COLO668 (cell line): ENCODE measurements around the gene ZNF512B.

Source experiments
- DNase-seq: peaks from one replicate; lab custom pipeline; 2025; ENCODE audit not compliant: unreplicated experiment; lab: John Stamatoyannopoulos, UW

The ZNF512B gene

DNA sequence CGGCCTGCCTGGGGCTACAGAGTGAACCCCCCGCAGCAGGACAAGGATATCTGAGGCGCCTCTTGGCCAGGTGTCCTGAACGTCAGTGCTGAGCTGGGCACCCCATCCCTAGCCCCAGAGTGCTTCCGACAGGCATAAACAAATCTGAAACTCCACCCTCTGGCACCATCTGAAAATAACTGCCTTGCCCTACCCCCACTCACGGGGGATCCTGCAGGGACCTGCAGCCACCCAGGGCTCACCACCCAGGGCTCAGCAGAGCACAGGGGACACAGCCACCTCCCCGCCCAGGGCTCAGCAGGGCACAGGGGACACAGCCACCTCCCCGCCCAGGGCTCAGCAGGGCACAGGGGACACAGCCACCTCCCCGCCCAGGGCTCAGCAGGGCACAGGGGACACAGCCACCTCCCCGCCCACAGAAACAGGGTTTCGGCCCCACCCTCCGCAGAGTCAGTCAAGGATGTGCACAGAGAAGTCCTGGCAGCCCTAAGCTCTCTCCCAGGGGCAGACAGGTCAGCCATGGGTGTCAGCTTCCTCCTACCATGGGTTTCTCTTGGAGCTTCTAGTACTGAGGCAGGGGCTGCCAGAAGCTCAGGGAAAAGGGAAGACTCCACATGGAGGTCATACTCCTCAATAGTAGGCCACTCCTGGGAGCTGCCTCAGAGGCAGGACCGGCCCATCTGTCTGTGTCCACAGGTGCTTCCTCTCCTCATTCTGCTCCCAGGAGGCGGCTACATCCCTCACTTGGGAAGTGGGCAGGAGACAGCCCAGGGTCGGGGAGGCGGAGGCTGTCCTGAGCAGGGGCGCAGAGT lies 18.1 kb downstream of the ZNF512B start:
- DNase-seq, result no peak

- DNase-seq, result no peak
Measured at GRCh38 chr20:63950701-63951397, 18.9 kb downstream of the ZNF512B start.

DNA sequence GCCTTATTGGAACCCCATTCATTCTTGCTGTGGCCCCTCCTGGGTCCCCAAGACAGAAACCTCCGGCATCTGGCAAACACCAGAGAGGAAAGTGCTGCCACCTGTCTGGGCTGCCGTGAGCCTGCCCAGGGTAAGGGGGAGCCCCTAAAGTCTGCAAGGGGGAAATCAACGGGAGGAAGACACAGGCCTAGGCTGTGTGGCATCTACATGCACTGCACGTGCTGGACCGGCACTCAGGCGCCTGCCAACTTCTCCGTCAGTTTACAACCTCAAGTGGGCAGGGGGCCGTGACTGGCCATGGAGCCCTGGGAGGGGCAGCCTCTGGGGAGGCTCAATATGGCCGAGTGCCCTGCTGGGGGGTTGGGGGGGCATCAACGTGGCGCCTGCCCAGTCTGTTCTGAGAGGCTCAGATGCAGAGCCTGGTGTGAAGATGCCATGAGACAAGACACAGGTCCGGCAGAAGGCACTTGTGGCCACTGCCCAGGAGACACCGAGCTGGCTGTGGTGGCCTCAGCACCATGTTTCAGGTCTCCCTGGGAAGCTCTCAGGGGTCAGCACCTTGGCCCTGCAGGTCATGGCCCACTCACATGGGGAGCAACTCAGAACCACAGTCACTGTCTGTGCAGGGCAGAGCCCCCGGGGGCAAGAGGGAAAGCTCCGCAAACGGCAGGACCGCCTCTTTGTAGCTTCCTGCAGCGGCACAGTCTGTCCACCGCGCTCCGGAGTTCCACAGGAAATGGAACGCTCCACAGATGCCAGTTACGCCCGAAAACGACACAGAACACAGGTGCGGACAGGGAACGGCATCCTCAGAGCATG lies 21.9 kb downstream of the ZNF512B start:
- DNase-seq, result no peak

GRCh38 chr20:63946986-63947637 lies 22.6 kb downstream of the ZNF512B start:
- DNase-seq, result no peak

DNA sequence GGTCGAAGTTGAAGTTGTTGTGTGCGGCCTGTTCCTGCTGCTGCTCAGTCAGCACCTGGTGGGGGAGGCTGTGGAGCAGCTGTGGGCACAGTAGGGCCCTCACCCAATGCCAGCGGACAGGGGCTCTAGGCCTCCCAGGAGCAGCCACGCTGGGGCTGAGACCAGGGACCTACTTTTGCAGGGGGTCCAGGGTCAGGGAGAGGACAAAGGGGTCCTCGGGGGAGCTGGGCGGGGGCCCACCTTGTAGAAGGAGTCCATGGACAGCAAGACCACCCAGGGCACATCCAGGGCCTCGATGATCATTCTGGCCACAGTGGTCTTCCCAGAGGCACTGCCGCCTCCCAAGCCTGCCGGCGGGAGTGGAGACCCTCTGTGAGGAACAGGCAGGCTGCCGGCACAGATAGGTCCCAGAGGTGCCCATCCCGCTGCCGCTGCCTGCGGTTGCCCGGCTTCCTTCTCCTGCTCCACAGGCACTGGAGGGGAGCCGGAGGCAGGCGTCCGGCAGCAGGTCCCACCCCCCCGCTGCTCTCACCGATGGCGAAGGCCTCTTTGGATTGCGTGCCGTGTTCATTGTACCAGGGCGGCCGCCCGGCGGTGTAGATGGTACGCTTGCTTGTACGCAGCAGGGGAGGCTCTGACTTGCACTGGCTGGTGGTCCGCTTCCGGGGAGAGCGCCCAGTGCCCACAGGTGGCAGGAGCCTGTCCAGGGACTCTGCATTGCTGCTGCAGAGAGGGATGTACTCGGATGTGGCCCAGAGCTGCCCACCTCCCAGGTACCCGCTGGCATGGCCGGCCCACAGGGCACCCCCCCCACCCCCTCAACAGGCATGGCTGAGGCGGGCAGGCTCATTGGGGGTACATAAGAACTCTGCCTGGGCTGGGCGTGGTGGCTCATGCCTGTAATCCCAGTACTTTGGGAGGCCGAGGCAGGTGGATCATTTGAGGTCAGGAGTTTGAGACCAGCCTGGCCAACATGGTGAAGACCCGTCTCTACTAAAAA lies 23.5 kb downstream of the ZNF512B start:
- DNase-seq, result no peak

DNA sequence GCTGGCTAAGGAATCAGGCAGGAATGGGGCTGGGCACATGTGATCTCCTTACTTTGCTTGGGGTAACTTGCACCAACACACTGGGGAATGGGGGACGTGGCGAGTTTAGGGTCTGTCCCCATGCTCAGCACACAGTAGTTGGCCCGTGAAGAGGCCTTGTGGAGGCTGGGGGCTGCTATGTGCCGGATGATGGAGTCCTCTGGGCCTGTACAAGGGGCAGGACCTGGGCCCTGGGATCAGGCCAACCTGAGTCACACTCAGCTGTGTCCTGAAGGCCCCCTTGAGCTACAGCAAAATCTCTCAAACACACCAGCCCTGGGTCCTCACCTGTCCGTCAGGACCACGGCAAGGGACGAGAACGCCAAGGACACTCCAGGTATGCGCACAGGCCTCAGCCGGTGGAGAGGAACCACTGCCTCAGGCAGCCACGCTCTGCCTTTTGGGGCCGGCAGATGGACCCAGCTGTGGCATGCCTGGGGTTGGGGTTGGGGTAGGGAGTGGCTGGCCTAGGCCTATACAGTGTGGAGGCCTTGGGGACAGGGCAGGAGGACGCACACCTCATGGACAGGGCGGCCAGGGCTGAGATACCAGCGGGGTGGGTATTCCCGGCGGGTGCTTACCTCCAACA lies 24.6 kb downstream of the ZNF512B start:
- no peak for DNase-seq

- no peak for DNase-seq
Measured at GRCh38 chr20:63944078-63944941, 25.4 kb downstream of the ZNF512B start.

DNA sequence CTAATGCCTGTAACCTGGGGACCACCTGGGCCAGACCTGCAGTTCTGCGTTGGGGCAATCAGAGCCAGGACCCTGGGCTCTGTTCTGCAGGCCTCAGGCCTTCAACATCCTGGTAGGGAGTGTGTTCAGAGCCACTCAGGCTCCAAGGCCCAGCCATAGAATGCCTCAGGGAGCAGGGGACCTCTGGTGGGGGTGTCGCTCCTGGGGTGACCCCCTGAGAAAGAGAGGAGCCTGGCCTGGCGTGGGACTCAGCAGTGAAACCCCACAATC lies 26.0 kb downstream of the ZNF512B start:
- DNase-seq, result no peak

GRCh38 chr20:63942969-63943807 lies 26.5 kb downstream of the ZNF512B start:
- DNase-seq, result no peak

GRCh38 chr20:63942250-63942951 lies 27.3 kb downstream of the ZNF512B start:
- DNase-seq, result peak; percentile 54

DNA sequence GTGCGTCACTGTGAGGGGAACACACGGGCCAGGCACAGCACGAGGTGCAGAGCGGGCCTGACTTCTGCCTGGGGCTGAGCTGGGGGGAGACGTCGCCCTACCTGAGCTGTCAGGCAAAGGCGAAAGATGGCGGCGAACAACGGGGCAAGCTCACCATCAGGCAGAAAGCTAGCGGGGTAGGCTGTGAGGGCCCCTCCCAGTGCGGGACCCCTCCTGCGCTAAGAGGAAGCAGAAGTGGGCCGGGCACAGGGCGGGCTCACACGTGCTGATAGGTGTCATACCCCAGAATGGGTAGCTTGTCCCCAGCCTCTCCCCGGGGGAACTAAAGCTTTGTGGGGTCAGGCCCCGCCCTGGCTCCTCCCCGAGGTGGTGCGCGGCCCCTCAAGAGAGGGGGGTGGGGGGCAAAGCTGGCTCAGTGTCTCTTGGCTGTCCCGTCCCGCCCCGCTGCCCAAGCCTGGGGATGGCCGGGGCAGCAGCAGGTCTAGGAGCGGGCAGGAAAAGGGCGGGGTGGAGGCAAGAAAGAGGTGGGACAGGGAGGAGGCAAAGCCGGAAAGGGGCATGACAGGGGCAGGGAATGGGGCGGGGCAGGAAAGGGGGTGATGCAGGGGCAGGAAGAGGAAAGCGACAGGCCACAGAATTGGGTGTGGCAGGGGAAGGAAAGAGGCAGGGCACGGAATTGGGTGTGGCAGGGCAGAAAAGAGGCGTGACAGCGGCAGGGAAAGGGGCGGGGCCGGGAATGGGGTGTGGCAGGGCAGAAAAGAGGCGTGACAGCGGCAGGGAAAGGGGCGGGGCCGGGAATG lies 28.2 kb downstream of the ZNF512B start:
- DNase-seq, result peak; percentile 9

- DNase-seq, result no peak
Measured at GRCh38 chr20:63940472-63941266, 29.1 kb downstream of the ZNF512B start.

- DNase-seq, result no peak
Measured at GRCh38 chr20:63940071-63940471, 29.7 kb downstream of the ZNF512B start.

DNA sequence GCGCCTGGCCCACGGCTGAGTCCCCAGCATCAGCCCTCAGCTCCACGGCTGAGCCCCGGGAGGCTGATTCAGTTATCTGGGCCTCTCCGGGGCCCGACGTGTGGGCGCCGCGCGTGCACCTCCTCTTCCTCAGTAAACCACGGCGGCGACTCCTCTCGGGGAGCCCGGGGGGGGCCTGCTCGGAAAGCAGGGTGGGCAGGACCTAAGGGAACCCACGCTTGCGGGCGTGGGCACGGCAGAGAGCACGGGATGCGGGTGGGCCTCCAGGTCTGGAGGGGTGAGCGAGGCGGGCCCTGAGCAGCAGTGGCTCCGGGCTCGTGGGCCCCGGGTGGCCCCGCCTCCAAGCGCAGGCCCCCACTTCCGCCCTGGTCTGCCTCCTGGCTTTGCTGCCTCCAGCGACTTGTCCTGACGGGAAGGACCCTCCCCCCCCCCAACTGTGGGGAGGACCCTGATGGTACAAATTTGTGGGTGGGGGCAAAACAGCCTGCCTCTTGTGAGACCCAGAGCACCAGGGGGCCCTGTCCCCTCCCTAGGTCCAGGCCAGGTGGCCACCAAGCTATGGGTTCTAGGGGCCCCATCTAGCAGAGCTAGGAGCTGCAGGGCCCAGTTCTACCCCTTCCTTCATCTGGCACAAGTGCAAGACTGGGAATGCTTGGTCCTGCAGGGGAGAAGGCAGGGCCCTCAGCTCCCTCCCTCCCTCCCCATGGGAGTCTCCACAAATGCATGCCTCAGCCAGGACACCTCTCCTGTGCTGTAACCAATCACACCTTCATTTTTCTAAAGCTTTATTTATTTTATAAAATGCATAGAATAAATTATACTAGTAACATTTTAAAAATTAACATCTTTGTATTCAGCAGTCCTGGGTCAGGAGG lies 30.4 kb downstream of the ZNF512B start:
- no peak for DNase-seq

DNA sequence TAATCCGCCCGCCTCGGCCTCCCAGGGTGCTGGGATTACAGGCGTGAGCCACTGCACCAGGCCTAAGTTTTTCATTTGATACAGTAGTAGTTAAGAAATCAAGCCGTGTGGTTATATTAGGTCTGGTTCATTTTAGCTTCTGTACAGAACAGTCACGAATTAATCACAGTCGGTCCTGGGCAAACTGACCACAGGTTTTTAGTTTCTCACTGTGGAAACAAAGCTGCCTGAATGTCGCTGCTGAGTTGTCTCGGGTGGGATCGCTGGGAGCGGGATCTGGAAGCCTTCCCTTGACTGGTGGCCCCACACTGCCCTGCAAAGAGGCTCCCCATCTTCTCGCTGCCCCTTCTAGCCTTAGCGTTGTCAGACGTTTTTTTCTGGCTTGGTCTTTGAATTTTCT lies 32.1 kb downstream of the ZNF512B start:
- no peak for DNase-seq
